WTC11 (cell line): Measurements from ENCODE around the gene AQP12B. TPM values are rescaled to one million over a fixed set of nuclear protein-coding genes. Genes with fewer than 3 reads are reported as not detected.

Source experiments
- ATAC-seq: fragments of 200-7000 bp; cut with Tn5 transposase; 2 replicates; pipeline ENCODE4 v1.10.0; 2021; ENCODE audit warnings: mild to moderate bottlenecking, moderate library complexity
- CTCF ChIA-PET: fragments of 300-600 bp; sonication (Branson Sonifier 250); formaldehyde crosslinking; loops from one replicate; lab custom pipeline; 2021; ENCODE audit warnings: antibody characterized with exemption; lab: Charles Lee
- POLR2A ChIA-PET: fragments of 350-600 bp; sonication (Branson Sonifier 250); formaldehyde crosslinking; loops from one replicate; lab custom pipeline; 2021; ENCODE audit warnings: antibody characterized with exemption; lab: Charles Lee
- DNase-seq: peaks from one replicate; pipeline ENCODE4 v3.0.0; 2021; ENCODE audit warnings: low spot score
- H3K27ac Mint-ChIP-seq: 2 replicates; pipeline ENCODE4 v1.8.0; 2021; ENCODE audit warnings: mixed read lengths
- H3K27me3 Mint-ChIP-seq: 2 replicates; pipeline ENCODE4 v1.8.0; 2021; ENCODE audit warnings: low read depth, mild to moderate bottlenecking, moderate library complexity, mixed read lengths
- H3K36me3 Mint-ChIP-seq: 2 replicates; pipeline ENCODE4 v1.8.0; 2021; ENCODE audit warnings: mixed read lengths
- H3K4me1 Mint-ChIP-seq: 2 replicates; pipeline ENCODE4 v1.8.0; 2022; ENCODE audit warnings: mixed read lengths
- H3K4me3 Mint-ChIP-seq: 2 replicates; pipeline ENCODE4 v1.8.0; 2021; ENCODE audit warnings: mild to moderate bottlenecking, moderate library complexity, mixed read lengths
- H3K9me3 Mint-ChIP-seq: 2 replicates; pipeline ENCODE4 v1.8.0; 2021; ENCODE audit warnings: mixed read lengths
- ATF2 ChIP-seq: sonication (generic); formaldehyde crosslinking; IDR thresholded peaks from 2 replicates; pipeline ENCODE4 v1.8.1; 2022; ENCODE audit warnings: low read depth, missing genetic modification reagents, borderline replicate concordance
- ELF4 ChIP-seq: sonication (generic); formaldehyde crosslinking; IDR thresholded peaks from 2 replicates; pipeline ENCODE4 v1.8.1; 2022; ENCODE audit warnings: low read depth, mild to moderate bottlenecking, moderate library complexity, missing genetic modification reagents
- ESRRA ChIP-seq: sonication (generic); formaldehyde crosslinking; IDR thresholded peaks from 2 replicates; pipeline ENCODE4 v1.8.1; 2022; ENCODE audit warnings: mild to moderate bottlenecking, missing genetic modification reagents, borderline replicate concordance
- FOXP1 ChIP-seq: sonication (generic); formaldehyde crosslinking; IDR thresholded peaks from 2 replicates; pipeline ENCODE4 v1.8.0; 2022; ENCODE audit warnings: missing genetic modification reagents, mild to moderate bottlenecking, moderate library complexity, borderline replicate concordance
- GRHL2 ChIP-seq: fragments of 250-450 bp; sonication (Bioruptor Pico); IDR thresholded peaks from 2 replicates; pipeline ENCODE4 v1.8.0; 2022; ENCODE audit warnings: mild to moderate bottlenecking, moderate library complexity; ENCODE audit not compliant: insufficient replicate concordance, severe bottlenecking
- IRF1 ChIP-seq: sonication (generic); formaldehyde crosslinking; IDR thresholded peaks from 2 replicates; pipeline ENCODE4 v1.8.0; 2023; ENCODE audit warnings: missing genetic modification reagents
- KAT7 ChIP-seq: sonication (generic); formaldehyde crosslinking; IDR thresholded peaks from 2 replicates; pipeline ENCODE4 v1.8.1; 2023; ENCODE audit warnings: missing genetic modification reagents, mild to moderate bottlenecking, borderline replicate concordance
- NR1H2 ChIP-seq: sonication (generic); formaldehyde crosslinking; IDR thresholded peaks from 2 replicates; pipeline ENCODE4 v1.9.0; 2021; ENCODE audit warnings: mild to moderate bottlenecking, moderate library complexity, missing genetic modification reagents
- NR2C2 ChIP-seq: sonication (generic); formaldehyde crosslinking; IDR thresholded peaks from 2 replicates; pipeline ENCODE4 v1.8.0; 2022; ENCODE audit warnings: mild to moderate bottlenecking, missing genetic modification reagents
- RORB ChIP-seq: fragments of 250-450 bp; sonication (Bioruptor Pico); IDR thresholded peaks from 2 replicates; pipeline ENCODE4 v1.9.0; 2021; ENCODE audit warnings: mild to moderate bottlenecking
- SOX15 ChIP-seq: fragments of 250-450 bp; sonication (Bioruptor Pico); IDR thresholded peaks from 2 replicates; pipeline ENCODE4 v1.9.0; 2021; ENCODE audit warnings: mild to moderate bottlenecking
- TP53 ChIP-seq: sonication (generic); formaldehyde crosslinking; IDR thresholded peaks from 2 replicates; pipeline ENCODE4 v1.8.1; 2023; ENCODE audit warnings: mild to moderate bottlenecking, missing genetic modification reagents
- USF1 ChIP-seq: sonication (generic); formaldehyde crosslinking; IDR thresholded peaks from 2 replicates; pipeline ENCODE4 v1.8.0; 2022; ENCODE audit warnings: mild to moderate bottlenecking, missing genetic modification reagents
- ZNF138 ChIP-seq: sonication (generic); formaldehyde crosslinking; conservative IDR thresholded peaks from 2 replicates; pipeline ENCODE4 v1.8.1; 2022; ENCODE audit warnings: mild to moderate bottlenecking, moderate library complexity, missing genetic modification reagents
- ZNF263 ChIP-seq: sonication (generic); formaldehyde crosslinking; IDR thresholded peaks from 2 replicates; pipeline ENCODE4 v1.8.1; 2022; ENCODE audit warnings: low read depth, mild to moderate bottlenecking, moderate library complexity, missing genetic modification reagents
- ZNF416 ChIP-seq: fragments of 250-450 bp; sonication (Bioruptor Pico); IDR thresholded peaks from 2 replicates; pipeline ENCODE4 v1.9.0; 2021; ENCODE audit warnings: mild to moderate bottlenecking, inconsistent platforms
- ZNF532 ChIP-seq: fragments of 250-450 bp; sonication (Bioruptor Pico); IDR thresholded peaks from 2 replicates; pipeline ENCODE4 v1.9.0; 2021; ENCODE audit warnings: mild to moderate bottlenecking, borderline replicate concordance
- total RNA-seq: library from RNA; stranded (reverse); gene quantifications from 3 replicates; pipeline ENCODE4 v1.2.3, GENCODE V29; 2021
- TF ChIP-seq, protein P1 (sequence below): fragments of 250-450 bp; sonication (Bioruptor Pico); IDR thresholded peaks from 2 replicates; pipeline ENCODE4 v1.9.0; 2021; ENCODE audit warnings: mild to moderate bottlenecking
- TF ChIP-seq, protein P2 (sequence below): sonication (generic); formaldehyde crosslinking; IDR thresholded peaks from 2 replicates; pipeline ENCODE4 v1.8.0; 2022; ENCODE audit warnings: mild to moderate bottlenecking, missing genetic modification reagents
- TF ChIP-seq, protein P3 (sequence below): sonication (generic); formaldehyde crosslinking; IDR thresholded peaks from 2 replicates; pipeline ENCODE4 v1.8.0; 2023; ENCODE audit warnings: mild to moderate bottlenecking, missing genetic modification reagents
- TF ChIP-seq, protein P4 (sequence below): sonication (generic); formaldehyde crosslinking; IDR thresholded peaks from 2 replicates; pipeline ENCODE4 v1.8.1; 2022; ENCODE audit warnings: missing genetic modification reagents, borderline replicate concordance

AQP12B gene
- total RNA-seq, 1 experiment from 2014 or later: not detected

DNA sequence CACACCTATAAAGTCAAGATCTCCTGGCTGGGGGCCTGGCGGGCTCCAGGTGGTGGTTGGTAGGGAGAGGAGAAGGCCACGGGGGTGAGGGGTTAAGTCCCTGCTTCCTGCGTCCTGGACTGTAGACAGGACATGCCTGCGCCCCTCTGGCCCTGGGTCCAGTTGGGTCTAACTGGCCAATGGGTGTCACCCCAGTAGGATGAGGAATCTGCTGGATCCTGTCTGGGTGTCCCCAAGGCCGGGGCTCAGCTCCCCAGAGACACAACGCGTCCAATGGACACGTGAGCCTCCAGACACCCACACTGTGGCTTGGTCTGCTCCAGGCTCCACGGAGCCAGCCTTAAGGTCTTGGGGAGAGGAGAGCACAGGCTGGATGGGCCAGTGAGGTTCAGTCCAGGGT is 28.6 kb upstream of the AQP12B start (continued):
- TF ChIP-seq IRF1 (CRISPR knock-in tag): no peak
- no peak for TF ChIP-seq ESRRA (CRISPR knock-in tag)
- TF ChIP-seq FOXP1 (CRISPR knock-in tag): no peak

DNA sequence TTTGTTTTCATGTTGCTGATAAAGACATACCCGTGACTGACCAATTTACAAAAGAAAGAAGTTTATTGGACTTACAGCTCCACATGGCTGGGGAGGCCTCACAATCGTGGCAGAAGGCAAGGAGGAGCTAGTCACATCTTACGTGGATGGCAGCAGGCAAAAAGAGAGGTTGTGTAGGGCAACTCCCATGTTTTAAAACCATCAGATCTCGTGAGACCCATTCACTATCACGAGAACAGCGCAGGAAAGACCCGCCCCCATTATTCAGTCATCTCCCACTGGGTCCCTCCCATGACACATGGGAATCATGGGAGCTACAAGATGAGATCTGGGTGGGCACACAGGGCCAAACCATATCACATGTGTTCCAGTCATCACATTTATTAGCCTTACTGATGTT is 25.8 kb upstream of the AQP12B start:
- no peak for ATAC-seq
- no peak overlapping the region for H3K27ac Mint-ChIP-seq
- H3K4me1 Mint-ChIP-seq: no peaks in the 10 kb centered on the region
- no peak for TF ChIP-seq USF1
- TF ChIP-seq, protein P1, sequence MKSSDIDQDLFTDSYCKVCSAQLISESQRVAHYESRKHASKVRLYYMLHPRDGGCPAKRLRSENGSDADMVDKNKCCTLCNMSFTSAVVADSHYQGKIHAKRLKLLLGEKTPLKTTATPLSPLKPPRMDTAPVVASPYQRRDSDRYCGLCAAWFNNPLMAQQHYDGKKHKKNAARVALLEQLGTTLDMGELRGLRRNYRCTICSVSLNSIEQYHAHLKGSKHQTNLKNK: no peak
- no peak for TF ChIP-seq ELF4 (CRISPR knock-in tag)
- no peak for TF ChIP-seq KAT7 (CRISPR knock-in tag)
- TF ChIP-seq ZNF263 (CRISPR knock-in tag): no peak
- TF ChIP-seq, protein P2, sequence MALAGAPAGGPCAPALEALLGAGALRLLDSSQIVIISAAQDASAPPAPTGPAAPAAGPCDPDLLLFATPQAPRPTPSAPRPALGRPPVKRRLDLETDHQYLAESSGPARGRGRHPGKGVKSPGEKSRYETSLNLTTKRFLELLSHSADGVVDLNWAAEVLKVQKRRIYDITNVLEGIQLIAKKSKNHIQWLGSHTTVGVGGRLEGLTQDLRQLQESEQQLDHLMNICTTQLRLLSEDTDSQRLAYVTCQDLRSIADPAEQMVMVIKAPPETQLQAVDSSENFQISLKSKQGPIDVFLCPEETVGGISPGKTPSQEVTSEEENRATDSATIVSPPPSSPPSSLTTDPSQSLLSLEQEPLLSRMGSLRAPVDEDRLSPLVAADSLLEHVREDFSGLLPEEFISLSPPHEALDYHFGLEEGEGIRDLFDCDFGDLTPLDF (CRISPR knock-in tag): no peak
- no peak for TF ChIP-seq NR2C2 (CRISPR knock-in tag)
- no peak for TF ChIP-seq ZNF416 (CRISPR knock-in tag)
- no peak for TF ChIP-seq ZNF532
- TF ChIP-seq RORB (CRISPR knock-in tag): no peak
- no peak for TF ChIP-seq GRHL2 (CRISPR knock-in tag)
- TF ChIP-seq TP53 (CRISPR knock-in tag): no peak
- TF ChIP-seq, protein P3, sequence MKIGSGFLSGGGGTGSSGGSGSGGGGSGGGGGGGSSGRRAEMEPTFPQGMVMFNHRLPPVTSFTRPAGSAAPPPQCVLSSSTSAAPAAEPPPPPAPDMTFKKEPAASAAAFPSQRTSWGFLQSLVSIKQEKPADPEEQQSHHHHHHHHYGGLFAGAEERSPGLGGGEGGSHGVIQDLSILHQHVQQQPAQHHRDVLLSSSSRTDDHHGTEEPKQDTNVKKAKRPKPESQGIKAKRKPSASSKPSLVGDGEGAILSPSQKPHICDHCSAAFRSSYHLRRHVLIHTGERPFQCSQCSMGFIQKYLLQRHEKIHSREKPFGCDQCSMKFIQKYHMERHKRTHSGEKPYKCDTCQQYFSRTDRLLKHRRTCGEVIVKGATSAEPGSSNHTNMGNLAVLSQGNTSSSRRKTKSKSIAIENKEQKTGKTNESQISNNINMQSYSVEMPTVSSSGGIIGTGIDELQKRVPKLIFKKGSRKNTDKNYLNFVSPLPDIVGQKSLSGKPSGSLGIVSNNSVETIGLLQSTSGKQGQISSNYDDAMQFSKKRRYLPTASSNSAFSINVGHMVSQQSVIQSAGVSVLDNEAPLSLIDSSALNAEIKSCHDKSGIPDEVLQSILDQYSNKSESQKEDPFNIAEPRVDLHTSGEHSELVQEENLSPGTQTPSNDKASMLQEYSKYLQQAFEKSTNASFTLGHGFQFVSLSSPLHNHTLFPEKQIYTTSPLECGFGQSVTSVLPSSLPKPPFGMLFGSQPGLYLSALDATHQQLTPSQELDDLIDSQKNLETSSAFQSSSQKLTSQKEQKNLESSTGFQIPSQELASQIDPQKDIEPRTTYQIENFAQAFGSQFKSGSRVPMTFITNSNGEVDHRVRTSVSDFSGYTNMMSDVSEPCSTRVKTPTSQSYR: no peak
- TF ChIP-seq ATF2 (CRISPR knock-in tag): no peak
- no peak for TF ChIP-seq SOX15 (CRISPR knock-in tag)
- TF ChIP-seq ZNF138 (CRISPR knock-in tag): no peak
- TF ChIP-seq, protein P4, sequence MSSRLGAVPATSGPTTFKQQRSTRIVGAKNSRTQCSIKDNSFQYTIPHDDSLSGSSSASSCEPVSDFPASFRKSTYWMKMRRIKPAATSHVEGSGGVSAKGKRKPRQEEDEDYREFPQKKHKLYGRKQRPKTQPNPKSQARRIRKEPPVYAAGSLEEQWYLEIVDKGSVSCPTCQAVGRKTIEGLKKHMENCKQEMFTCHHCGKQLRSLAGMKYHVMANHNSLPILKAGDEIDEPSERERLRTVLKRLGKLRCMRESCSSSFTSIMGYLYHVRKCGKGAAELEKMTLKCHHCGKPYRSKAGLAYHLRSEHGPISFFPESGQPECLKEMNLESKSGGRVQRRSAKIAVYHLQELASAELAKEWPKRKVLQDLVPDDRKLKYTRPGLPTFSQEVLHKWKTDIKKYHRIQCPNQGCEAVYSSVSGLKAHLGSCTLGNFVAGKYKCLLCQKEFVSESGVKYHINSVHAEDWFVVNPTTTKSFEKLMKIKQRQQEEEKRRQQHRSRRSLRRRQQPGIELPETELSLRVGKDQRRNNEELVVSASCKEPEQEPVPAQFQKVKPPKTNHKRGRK (CRISPR knock-in tag): no peak
- no peak for TF ChIP-seq NR1H2 (CRISPR knock-in tag)
- H3K9me3 Mint-ChIP-seq: no peaks in the 10 kb centered on the region
- ChIA-PET POLR2A (no interaction called here), CTCF (interaction anchor here (0.8 to 1.3 kb wide), 3 partner anchors 112 to 194 kb away, joined by 3 read pairs; no protein-coding TSS in a partner anchor)
- no peaks in the 10 kb centered on the region for H3K36me3 Mint-ChIP-seq
- DNase-seq: no peak
- H3K27me3 Mint-ChIP-seq: no peaks in the 10 kb centered on the region
- no peak overlapping the region for H3K4me3 Mint-ChIP-seq
